ENCODE results near the gene NLGN3.

DNA sequence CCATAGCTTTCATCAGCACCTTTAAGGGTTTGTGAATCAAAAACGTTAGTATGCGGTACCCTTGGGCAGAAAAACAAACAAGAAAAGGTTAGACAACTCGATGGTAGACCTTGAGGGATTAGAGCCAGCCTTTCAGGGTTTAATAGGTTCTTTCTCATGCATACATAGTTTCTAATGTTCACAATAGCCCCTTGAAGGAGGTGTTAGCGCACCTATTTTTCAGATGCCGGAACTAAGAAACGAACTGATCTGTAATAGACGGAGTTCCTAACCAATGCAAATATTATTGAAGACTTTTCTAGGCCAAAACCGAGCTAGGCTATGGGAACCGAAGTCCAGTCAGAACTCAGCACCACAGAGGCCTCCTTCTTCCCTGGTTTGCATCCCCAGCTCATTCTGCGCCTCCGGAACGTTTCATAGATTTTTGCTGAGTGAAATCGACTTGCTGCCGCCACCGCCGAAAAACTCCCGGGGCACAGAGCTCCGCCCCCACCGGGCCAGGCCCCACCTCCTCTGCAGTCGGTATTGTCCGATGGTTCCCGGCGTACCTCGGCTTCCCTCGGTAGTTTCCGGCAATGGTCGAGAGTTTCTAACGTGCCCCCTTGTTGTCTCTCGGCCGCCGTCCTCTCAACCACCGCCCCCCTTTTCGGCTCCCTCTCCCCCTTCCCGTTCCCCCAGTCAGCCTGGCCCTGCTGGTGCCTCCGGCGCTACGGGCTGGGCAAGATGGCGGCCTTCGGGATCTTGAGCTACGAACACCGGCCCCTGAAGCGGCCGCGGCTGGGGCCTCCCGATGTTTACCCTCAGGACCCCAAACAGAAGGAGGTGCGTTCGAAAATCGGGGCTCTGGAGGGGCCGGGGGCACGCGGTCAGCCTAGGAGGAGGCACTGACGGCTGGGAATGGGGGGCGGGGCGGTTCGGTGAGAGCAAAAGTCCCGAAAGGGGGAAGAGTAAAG lies 26.3 kb upstream of the NLGN3 start, which contains the start of gene MED12:
- no peak for TF ChIP-seq POLR2A (IDR thresholded peaks at IDR 0.05)
- no peak for TF ChIP-seq CTCF (IDR thresholded peaks at IDR 0.05)
- no peak for TF ChIP-seq EP300 (IDR thresholded peaks at IDR 0.05)
- no peak for TF ChIP-seq POLR2AphosphoS5 (IDR thresholded peaks at IDR 0.05)
